ENCODE data around the gene FAM20C. TPM values are rescaled to one million over a fixed set of nuclear protein-coding genes. Genes with fewer than 3 reads are reported as not detected.
"Not testable (repeated sequence)": the region's sequence is repeated elsewhere in the genome, so short reads cannot be mapped to it uniquely, and the experiment has no call there.

FAM20C gene
- polyA plus RNA-seq, 5 donors = 17.4 to 37.9 (median 22.2) TPM

GRCh38 chr7:171364-171904 is 20.9 kb upstream of the FAM20C start:
- no peak for DNase-seq

- DNase-seq = no peak
Observed at GRCh38 chr7:171912-172515, 20.4 kb upstream of the FAM20C start.

GRCh38 chr7:173209-173918 is 19.0 kb upstream of the FAM20C start:
- DNase-seq = no peak

GRCh38 chr7:174716-175115 is 17.7 kb upstream of the FAM20C start:
- no peak for DNase-seq

- DNase-seq = no peak
Observed at GRCh38 chr7:175955-176354, 16.4 kb upstream of the FAM20C start.

GRCh38 chr7:176381-176780 is 16.0 kb upstream of the FAM20C start:
- no peak for DNase-seq

GRCh38 chr7:176786-177459 is 15.4 kb upstream of the FAM20C start:
- no peak for DNase-seq

- no peak for DNase-seq
Observed at GRCh38 chr7:178444-178843, 13.9 kb upstream of the FAM20C start.

GRCh38 chr7:179209-179681 is 13.1 kb upstream of the FAM20C start:
- DNase-seq = no peak

GRCh38 chr7:179948-180694 is 12.2 kb upstream of the FAM20C start:
- no peak for DNase-seq

GRCh38 chr7:181738-182137 is 10.6 kb upstream of the FAM20C start:
- DNase-seq = no peak

- not testable (repeated sequence) for DNase-seq
Observed at GRCh38 chr7:182502-182901, 9.9 kb upstream of the FAM20C start.

GRCh38 chr7:183496-184292 is 8.7 kb upstream of the FAM20C start:
- no peak for DNase-seq

- no peak for DNase-seq
Observed at GRCh38 chr7:184294-185264, 7.8 kb upstream of the FAM20C start.

- DNase-seq = no peak
Observed at GRCh38 chr7:186516-187113, 5.8 kb upstream of the FAM20C start.

- DNase-seq = no peak
Observed at GRCh38 chr7:187227-187927, 5.0 kb upstream of the FAM20C start.

GRCh38 chr7:188174-188573 is 4.2 kb upstream of the FAM20C start:
- DNase-seq = no peak

GRCh38 chr7:188727-189500 is 3.5 kb upstream of the FAM20C start:
- no peak for DNase-seq
